HUES6 (cell line): Measurements from ENCODE around the gene GBA3.

ENCODE experiments used
- H3K27ac ChIP-seq: 2 replicates; pipeline ENCODE4 v1.7.0; 2013; ENCODE audit warnings: low read depth, mild to moderate bottlenecking, low read length, inconsistent platforms
- H3K27me3 ChIP-seq: 2 replicates; pipeline ENCODE4 v1.6.1; 2013; ENCODE audit warnings: low read length; ENCODE audit not compliant: control insufficient read depth, insufficient read depth
- H3K36me3 ChIP-seq: 2 replicates; pipeline ENCODE4 v1.6.1; 2013; ENCODE audit warnings: low read length; ENCODE audit not compliant: control insufficient read depth, insufficient read depth
- H3K4me1 ChIP-seq: 2 replicates; pipeline ENCODE4 v1.6.1; 2013; ENCODE audit warnings: low read length; ENCODE audit not compliant: control insufficient read depth, insufficient read depth
- H3K4me3 ChIP-seq: 2 replicates; pipeline ENCODE4 v1.5.1; 2013; ENCODE audit warnings: low read depth, low read length
- H3K9ac ChIP-seq: one replicate; pipeline ENCODE4 v1.6.1; 2013; ENCODE audit warnings: mild to moderate bottlenecking, low read length
- H3K9me3 ChIP-seq: 2 replicates; pipeline ENCODE4 v1.6.1; 2013; ENCODE audit warnings: low read depth, low read length; ENCODE audit not compliant: control insufficient read depth, insufficient read depth

GBA3 gene

DNA sequence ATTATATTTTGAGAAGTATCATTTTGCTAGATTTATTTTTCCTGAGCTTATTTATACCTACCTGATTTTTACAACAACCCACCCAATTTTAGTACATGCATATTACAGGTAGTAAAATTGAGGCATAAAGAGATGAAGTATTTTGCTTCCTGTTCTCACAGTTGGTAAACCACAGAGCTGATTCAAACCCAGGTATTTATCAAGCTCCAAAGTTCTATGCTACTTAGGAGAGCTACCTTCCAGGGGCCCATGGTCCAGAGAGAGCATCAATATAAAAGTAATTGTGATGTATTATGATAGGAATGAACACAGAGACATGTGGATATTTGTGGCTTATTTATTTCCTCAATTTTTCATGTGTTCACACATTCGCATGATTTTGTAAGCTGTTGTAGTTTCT, 20.2 kb upstream of the GBA3 start:
- Histone ChIP-seq H3K27ac (no peak overlapping the region), H3K4me1 (peaks cover 3% of the 10 kb centered on the region; the same call in 1 of the 2 replicates), H3K36me3 (no peaks in the 10 kb centered on the region), H3K9ac (no peak overlapping the region), H3K27me3 (no peaks in the 10 kb centered on the region), H3K9me3 (no peaks in the 10 kb centered on the region), H3K4me3 (no peak overlapping the region)

DNA sequence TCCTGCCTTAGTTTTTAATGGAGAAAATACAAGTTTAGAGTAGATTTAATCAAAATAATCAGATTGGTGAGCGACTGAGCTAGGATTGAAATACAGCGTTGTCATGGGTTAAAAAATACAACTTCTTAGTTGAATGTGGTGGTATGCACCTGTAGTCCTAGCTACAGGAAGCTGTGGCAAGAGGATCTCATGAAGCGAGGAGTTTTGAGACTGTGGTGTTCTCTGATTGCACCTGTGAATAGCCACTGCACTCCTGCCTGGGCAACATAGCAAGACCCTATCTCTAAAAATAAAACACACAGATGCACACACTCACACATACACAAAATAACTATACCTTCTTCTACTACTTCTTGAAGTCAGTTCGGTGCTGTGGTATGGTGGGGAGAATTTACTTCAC, 19.8 kb upstream of the GBA3 start:
- Histone ChIP-seq H3K4me3 (no peak overlapping the region), H3K36me3 (no peaks in the 10 kb centered on the region), H3K4me1 (peaks cover 3% of the 10 kb centered on the region; the same call in 1 of the 2 replicates), H3K9ac (no peak overlapping the region), H3K9me3 (no peaks in the 10 kb centered on the region), H3K27me3 (no peaks in the 10 kb centered on the region), H3K27ac (no peak overlapping the region)

DNA sequence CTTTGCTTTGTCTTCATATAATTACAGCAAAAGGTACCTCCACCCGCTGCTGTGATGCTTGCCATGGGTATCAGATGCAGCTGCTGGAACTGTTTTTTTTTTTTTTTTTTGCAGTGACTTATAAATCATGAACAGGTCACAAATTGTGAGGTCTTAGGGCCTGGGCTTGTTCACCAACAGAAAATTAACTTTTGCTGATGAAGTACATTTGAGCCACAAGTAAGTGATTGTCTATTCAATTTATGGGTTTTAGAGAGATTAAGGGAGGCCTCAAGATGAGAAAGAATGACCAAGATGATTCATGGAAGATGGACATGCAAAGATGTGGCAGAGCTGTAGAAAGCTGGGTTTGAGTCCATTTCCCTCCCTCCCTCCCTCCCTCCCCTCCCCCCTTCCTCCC, 18.0 kb upstream of the GBA3 start:
- Histone ChIP-seq H3K9me3 (no peaks in the 10 kb centered on the region), H3K27me3 (no peaks in the 10 kb centered on the region), H3K9ac (no peak overlapping the region), H3K27ac (no peak overlapping the region), H3K4me3 (no peak overlapping the region), H3K4me1 (peaks cover 3% of the 10 kb centered on the region; the same call in 1 of the 2 replicates), H3K36me3 (no peaks in the 10 kb centered on the region)

DNA sequence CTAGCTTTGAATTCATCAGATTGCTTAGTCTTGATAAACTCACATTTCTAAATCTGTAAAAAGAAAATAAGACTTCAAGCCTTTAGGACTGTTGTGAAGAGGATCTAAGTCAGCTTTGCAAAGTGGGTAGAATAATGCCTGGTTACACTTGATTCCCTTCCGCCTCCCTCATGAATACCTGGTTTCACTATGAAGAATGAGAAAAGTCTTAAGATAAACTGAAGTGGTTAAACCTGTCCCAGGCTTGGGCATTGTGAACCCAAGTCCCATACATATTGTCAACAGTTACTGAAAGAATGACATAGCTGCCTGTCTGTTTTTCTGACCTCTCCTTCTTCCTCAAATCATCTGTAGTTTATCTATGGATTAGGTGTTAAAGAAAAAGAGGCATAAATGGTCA, 16.7 kb upstream of the GBA3 start:
- no peak overlapping the region for H3K4me3 ChIP-seq
- H3K4me1 ChIP-seq, result peaks cover 3% of the 10 kb centered on the region; the same call in 1 of the 2 replicates
- H3K27me3 ChIP-seq, result no peaks in the 10 kb centered on the region
- H3K9ac ChIP-seq, result no peak overlapping the region
- no peaks in the 10 kb centered on the region for H3K9me3 ChIP-seq
- H3K27ac ChIP-seq, result no peak overlapping the region
- no peaks in the 10 kb centered on the region for H3K36me3 ChIP-seq

DNA sequence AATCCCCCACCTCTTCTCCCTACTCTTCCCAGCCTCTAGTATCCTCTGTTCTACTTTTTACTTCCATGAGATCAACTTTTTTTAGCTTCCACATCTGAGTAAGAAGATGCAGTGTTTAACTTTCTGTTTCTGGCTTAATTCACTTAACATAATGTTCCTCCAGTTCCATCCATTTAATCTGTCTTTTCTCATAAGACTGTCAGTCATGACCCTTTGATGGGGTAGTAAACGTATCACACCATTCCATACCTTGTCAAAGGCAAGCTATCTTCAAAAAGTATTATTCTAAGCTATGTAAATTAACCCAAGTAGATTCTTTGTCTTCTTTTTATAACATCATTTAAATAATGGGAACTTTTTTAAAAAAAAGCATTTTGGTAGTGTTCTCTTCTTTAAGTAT, 15.0 kb upstream of the GBA3 start:
- H3K27me3 ChIP-seq, result no peaks in the 10 kb centered on the region
- no peak overlapping the region for H3K27ac ChIP-seq
- H3K4me3 ChIP-seq, result no peak overlapping the region
- no peaks in the 10 kb centered on the region for H3K36me3 ChIP-seq
- peaks cover 3% of the 10 kb centered on the region; the same call in 1 of the 2 replicates for H3K4me1 ChIP-seq
- no peak overlapping the region for H3K9ac ChIP-seq
- H3K9me3 ChIP-seq, result no peaks in the 10 kb centered on the region

DNA sequence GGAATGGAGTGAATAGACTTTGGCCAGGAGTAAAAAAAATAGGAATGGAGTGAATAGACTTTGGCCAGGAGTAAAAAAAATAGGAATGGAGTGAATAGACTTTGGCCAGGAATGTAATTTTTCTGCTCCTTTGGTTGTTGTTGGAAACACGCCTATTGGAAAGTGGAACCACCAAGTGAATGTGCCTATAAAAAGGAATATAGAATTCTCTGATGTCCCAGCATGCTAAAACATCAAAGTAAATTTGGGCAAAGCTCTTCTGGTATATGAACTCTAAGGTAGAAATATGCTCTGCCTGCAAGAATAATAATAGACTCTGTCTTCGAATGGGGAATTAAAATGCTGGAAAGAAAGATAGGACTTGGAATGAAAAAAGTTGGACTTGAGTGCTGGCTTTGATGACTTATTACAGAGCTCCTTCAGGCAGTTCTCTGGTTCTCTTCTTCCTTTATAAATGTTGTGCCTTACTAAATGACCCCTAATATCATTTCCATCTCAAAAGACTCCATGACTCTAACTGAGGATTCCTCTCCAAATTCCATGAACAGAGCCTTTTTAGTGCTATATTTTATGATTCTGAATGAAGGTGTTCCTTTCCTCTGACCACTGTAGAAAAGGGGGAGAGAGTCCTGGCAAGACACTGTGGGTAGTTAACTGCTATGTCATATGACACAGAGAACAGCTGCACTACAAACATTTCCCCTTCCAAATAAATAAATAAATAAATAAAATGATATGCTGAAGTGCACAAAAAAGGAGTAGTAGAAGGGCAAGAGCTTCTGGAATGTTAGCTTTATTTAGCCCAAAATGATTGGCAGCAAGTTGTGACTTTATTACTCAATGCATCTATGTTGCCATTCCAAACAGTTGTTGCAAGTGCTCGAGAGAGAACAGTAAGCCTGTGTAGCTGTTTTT, 13.5 kb upstream of the GBA3 start:
- H3K4me1 ChIP-seq, result peaks cover 3% of the 10 kb centered on the region; the same call in 1 of the 2 replicates

DNA sequence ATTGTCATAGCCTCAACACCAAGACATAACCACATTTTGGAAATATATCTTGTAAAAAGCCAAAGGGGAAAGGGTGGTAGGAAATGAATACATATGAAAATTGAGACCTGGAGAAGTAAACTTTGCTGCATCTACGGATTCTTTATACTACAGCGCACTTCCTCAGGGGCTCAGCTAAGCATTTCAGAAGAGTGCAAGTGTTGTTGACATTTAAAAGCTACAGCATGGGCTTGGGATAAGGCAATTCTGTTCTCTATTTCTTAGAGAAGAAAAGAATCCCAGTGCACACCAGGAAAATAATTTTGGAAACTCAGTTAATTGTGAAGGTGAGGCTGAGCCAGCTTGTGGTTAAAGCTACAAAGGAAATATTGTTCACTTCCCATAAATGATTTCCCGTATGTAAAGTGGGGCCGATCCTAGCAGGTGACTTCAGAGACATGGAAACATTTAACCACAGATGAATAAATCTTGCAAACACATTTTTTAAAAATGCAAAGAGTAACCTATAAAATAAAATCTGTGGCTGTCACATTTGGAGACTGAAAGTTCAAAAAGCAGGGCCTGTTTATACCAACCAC, 12.6 kb upstream of the GBA3 start:
- no peaks in the 10 kb centered on the region for H3K36me3 ChIP-seq
- peaks cover 3% of the 10 kb centered on the region; the same call in 1 of the 2 replicates for H3K4me1 ChIP-seq
- no peaks in the 10 kb centered on the region for H3K27me3 ChIP-seq
- H3K27ac ChIP-seq, result no peak overlapping the region
- H3K9ac ChIP-seq, result no peak overlapping the region
- no peak overlapping the region for H3K4me3 ChIP-seq
- H3K9me3 ChIP-seq, result no peaks in the 10 kb centered on the region

More for the DNA sequence above, 13.5 kb upstream of the GBA3 start:
- Histone ChIP-seq H3K27me3 (no peaks in the 10 kb centered on the region), H3K27ac (no peak overlapping the region), H3K9me3 (no peaks in the 10 kb centered on the region), H3K9ac (no peak overlapping the region), H3K4me3 (no peak overlapping the region), H3K36me3 (no peaks in the 10 kb centered on the region)

DNA sequence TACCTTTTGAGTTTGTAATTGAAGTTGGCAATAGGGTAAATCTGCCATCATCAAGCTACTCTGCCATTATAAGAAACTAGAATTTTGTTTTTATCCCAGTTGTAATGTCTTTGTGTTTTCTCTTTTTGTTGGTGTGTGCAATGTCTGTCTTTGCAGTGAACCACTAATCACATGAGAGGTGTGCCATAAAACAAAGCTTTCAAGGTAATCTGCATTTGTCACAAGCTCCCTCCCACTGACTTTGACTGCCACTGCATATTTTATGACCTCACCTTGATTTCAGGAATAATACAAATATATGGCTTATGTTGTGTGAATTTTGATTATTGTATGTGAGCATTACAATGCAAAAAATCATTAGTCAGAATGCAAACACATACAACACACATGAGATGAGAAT, 9.0 kb upstream of the GBA3 start:
- Histone ChIP-seq H3K4me3 (no peak overlapping the region), H3K27me3 (no peaks in the 10 kb centered on the region), H3K9me3 (no peaks in the 10 kb centered on the region), H3K4me1 (no peaks in the 10 kb centered on the region), H3K36me3 (no peaks in the 10 kb centered on the region), H3K9ac (no peak overlapping the region), H3K27ac (no peak overlapping the region)

DNA sequence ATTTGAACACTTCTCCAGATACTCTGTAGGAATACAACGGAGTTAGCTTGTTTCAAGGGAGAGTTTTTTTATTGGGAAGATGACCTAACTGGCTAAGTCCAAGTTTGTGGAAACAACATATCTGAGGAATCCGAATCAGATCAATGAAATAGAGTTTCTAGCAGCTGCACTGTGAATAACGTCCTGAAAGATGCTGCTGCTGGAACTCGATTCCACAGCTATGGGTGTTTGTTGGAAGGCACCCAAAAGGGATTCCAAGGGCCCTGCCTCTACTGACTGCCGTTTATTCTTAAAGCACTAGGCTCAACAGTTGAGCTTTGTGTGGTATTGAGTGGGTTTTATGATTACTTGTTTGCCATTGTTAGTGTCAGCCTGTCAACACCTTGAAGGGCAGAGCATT, 6.6 kb upstream of the GBA3 start:
- Histone ChIP-seq H3K9me3 (no peaks in the 10 kb centered on the region), H3K27ac (no peak overlapping the region), H3K9ac (no peak overlapping the region), H3K4me1 (no peaks in the 10 kb centered on the region), H3K4me3 (no peak overlapping the region), H3K27me3 (no peaks in the 10 kb centered on the region), H3K36me3 (no peaks in the 10 kb centered on the region)

DNA sequence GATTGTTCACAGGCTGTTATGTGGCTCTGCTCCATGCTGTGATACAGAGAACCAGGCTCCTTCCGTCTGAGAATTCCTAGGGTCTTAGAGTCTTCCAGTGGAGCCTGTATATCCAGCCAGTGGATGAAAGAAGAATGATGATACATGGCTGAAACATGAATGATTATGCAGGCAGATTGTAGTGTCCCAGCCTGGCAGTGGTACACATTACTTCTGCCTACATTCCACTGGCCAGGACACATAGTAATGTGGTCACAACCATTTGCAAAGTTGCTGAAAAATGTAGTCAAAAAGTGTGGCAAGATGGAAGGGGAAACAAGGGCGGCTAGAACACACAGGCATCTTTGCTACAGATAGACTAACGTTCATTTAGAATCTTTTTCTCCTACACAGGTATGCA, 4.5 kb upstream of the GBA3 start:
- Histone ChIP-seq H3K27me3 (no peaks in the 10 kb centered on the region), H3K4me1 (no peaks in the 10 kb centered on the region), H3K9ac (no peak overlapping the region), H3K9me3 (no peaks in the 10 kb centered on the region), H3K36me3 (no peaks in the 10 kb centered on the region), H3K27ac (no peak overlapping the region), H3K4me3 (no peak overlapping the region)

DNA sequence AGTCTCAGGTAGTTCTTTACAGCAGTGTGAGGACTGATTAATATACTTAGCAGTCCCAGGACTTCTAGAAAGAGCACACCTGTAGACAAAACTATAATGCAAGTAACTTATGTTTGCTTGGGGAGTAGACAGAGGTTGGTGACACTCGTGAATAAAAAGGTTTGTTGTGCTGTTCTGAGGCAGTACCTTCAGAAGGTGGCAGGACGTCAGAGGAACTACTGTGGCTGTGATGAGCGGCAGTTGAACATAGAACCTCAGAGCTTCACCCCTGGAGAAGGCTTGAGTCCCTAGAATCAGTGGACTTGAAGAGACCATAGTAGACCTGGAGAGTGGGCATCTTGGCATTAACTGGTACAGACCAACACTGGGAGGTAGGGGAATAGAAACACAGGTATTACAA, 3.3 kb upstream of the GBA3 start:
- no peaks in the 10 kb centered on the region for H3K4me1 ChIP-seq
- H3K36me3 ChIP-seq, result no peaks in the 10 kb centered on the region
- H3K4me3 ChIP-seq, result no peak overlapping the region
- H3K27ac ChIP-seq, result no peak overlapping the region
- H3K27me3 ChIP-seq, result no peaks in the 10 kb centered on the region
- H3K9ac ChIP-seq, result no peak overlapping the region
- no peaks in the 10 kb centered on the region for H3K9me3 ChIP-seq
